HS-5 (cell line): ENCODE results near the gene STK17B.

Experiments used
- DNase-seq: peaks from one replicate; pipeline ENCODE4 v3.0.0-alpha.2; 2012; ENCODE audit warnings: low read depth

Gene STK17B

GRCh38 chr2:196183528-196184231 is 12.3 kb upstream of the STK17B start:
- DNase-seq = no peak

GRCh38 chr2:196183172-196183473 is 11.7 kb upstream of the STK17B start:
- no peak for DNase-seq

- no peak for DNase-seq
These were observed 11.2 kb upstream of the STK17B start for GRCh38 chr2:196182439-196183171.

- DNase-seq = no peak
These were observed 10.1 kb upstream of the STK17B start for GRCh38 chr2:196181484-196181883.

- DNase-seq = no peak
These were observed 5.7 kb upstream of the STK17B start for GRCh38 chr2:196177124-196177523.

GRCh38 chr2:196176142-196176738 is 4.9 kb upstream of the STK17B start:
- DNase-seq = no peak

GRCh38 chr2:196174404-196174803 is 3.0 kb upstream of the STK17B start:
- no peak for DNase-seq

- DNase-seq = no peak
These were observed 2.1 kb upstream of the STK17B start for GRCh38 chr2:196173505-196173904.

GRCh38 chr2:196172951-196173350 is 1.6 kb upstream of the STK17B start:
- DNase-seq = no peak

- no peak for DNase-seq
These were observed 568 bp upstream of the STK17B start for GRCh38 chr2:196171946-196172345.

GRCh38 chr2:196170606-196171247 is 651 bp downstream of the STK17B start:
- peak; percentile 50 for DNase-seq

GRCh38 chr2:196170213-196170605 is 1.2 kb downstream of the STK17B start:
- DNase-seq = peak; percentile 49

- no peak for DNase-seq
These were observed 1.9 kb downstream of the STK17B start for GRCh38 chr2:196169516-196169915.

GRCh38 chr2:196168181-196168580 is 3.2 kb downstream of the STK17B start:
- DNase-seq = no peak

GRCh38 chr2:196167666-196168065 is 3.7 kb downstream of the STK17B start:
- no peak for DNase-seq

- peak; percentile 52 for DNase-seq
These were observed 4.5 kb downstream of the STK17B start for GRCh38 chr2:196166876-196167275.

- no peak for DNase-seq
These were observed 6.4 kb downstream of the STK17B start for GRCh38 chr2:196165016-196165415.

GRCh38 chr2:196163285-196163684 is 8.1 kb downstream of the STK17B start:
- no peak for DNase-seq

GRCh38 chr2:196162586-196163175 is 8.7 kb downstream of the STK17B start:
- DNase-seq = no peak

- no peak for DNase-seq
These were observed 10.4 kb downstream of the STK17B start for GRCh38 chr2:196160946-196161345.

GRCh38 chr2:196160101-196160500 is 11.3 kb downstream of the STK17B start:
- peak; percentile 69 for DNase-seq

GRCh38 chr2:196159221-196159892 is 12.0 kb downstream of the STK17B start:
- no peak for DNase-seq
